GM21367 (cell line): ENCODE data around the gene CCDC85A.

Experiments used
- ATAC-seq: cut with Tn5 transposase; IDR thresholded peaks from one replicate; pipeline ENCODE4 v1.9.1; 2021; ENCODE audit not compliant: unreplicated experiment

The CCDC85A gene

GRCh38 chr2:56292951-56293350 is 109.2 kb downstream of the CCDC85A start:
- no peak for ATAC-seq

- no peak for ATAC-seq
These were observed 111.9 kb downstream of the CCDC85A start for GRCh38 chr2:56295666-56296065.

GRCh38 chr2:56297671-56298070 is 113.9 kb downstream of the CCDC85A start:
- ATAC-seq = no peak

- ATAC-seq = no peak
These were observed 115.4 kb downstream of the CCDC85A start for GRCh38 chr2:56299171-56299691.

- ATAC-seq = no peak
These were observed 125.9 kb downstream of the CCDC85A start for GRCh38 chr2:56309626-56310170.

- ATAC-seq = no peak
These were observed 129.7 kb downstream of the CCDC85A start for GRCh38 chr2:56313500-56313921.

GRCh38 chr2:56314371-56314770 is 130.6 kb downstream of the CCDC85A start:
- no peak for ATAC-seq

- ATAC-seq = no peak
These were observed 131.0 kb downstream of the CCDC85A start for GRCh38 chr2:56314796-56315195.

- ATAC-seq = no peak
These were observed 131.6 kb downstream of the CCDC85A start for GRCh38 chr2:56315376-56315775.

GRCh38 chr2:56316011-56316410 is 132.2 kb downstream of the CCDC85A start:
- no peak for ATAC-seq

GRCh38 chr2:56318147-56318546 is 134.4 kb downstream of the CCDC85A start:
- ATAC-seq = no peak

GRCh38 chr2:56325661-56326345 is 142.0 kb downstream of the CCDC85A start:
- no peak for ATAC-seq

- no peak for ATAC-seq
These were observed 142.6 kb downstream of the CCDC85A start for GRCh38 chr2:56326346-56326741.

- no peak for ATAC-seq
These were observed 148.0 kb downstream of the CCDC85A start for GRCh38 chr2:56331810-56332209.

- ATAC-seq = no peak
These were observed 150.2 kb downstream of the CCDC85A start for GRCh38 chr2:56333812-56334485.

GRCh38 chr2:56334622-56335021 is 150.8 kb downstream of the CCDC85A start:
- no peak for ATAC-seq

GRCh38 chr2:56335101-56335500 is 151.3 kb downstream of the CCDC85A start:
- ATAC-seq = no peak

- no peak for ATAC-seq
These were observed 153.6 kb downstream of the CCDC85A start for GRCh38 chr2:56337342-56337741.

GRCh38 chr2:56338232-56338631 is 154.4 kb downstream of the CCDC85A start:
- no peak for ATAC-seq

GRCh38 chr2:56344771-56345170 is 161.0 kb downstream of the CCDC85A start:
- ATAC-seq = no peak

- ATAC-seq = no peak
These were observed 164.1 kb downstream of the CCDC85A start for GRCh38 chr2:56347881-56348280.
